Stimulated activated naive CD8-positive, alpha-beta T cell treated with anti-CD3 and anti-CD28 coated beads, Interleukin-15, Interleukin-2, amounts not matched to agents 100 U/mL and 50 U/mL, for 24 hours (primary cell): ENCODE data around the gene ZNF432.
"Not testable (repeated sequence)": the region's sequence is repeated elsewhere in the genome, so short reads cannot be mapped to it uniquely, and the experiment has no call there.

Source experiments
- ATAC-seq: fragments of 150-1000 bp; cut with Tn5 transposase; one replicate; pipeline ENCODE4 v1.10.0; 2021
- DNase-seq: peaks from one replicate; pipeline ENCODE4 v3.0.0; 2021

ZNF432 gene

GRCh38 chr19:52048555-52049501, at the start of gene ZNF432:
TSS of gene ZNF432 (minus strand) at chr19:52048838. CDS start at chr19:52046868, 1,970 bp downstream.
- ATAC-seq: peak; percentile 89
- peak; percentile 81 for DNase-seq

- not testable (repeated sequence) for ATAC-seq, DNase-seq
These were observed 47.8 kb upstream of the ZNF432 start for GRCh38 chr19:52096416-52096815.

- ATAC-seq (peak; percentile 98), DNase-seq (peak; percentile 89)
These were observed 46.8 kb upstream of the ZNF432 start, which contains the start of gene ZNF841 for GRCh38 chr19:52095172-52096014. TSS of gene ZNF841 (minus strand) at chr19:52095765. CDS start at chr19:52084801, 10,964 bp downstream.

GRCh38 chr19:52094526-52095130, 46.0 kb upstream of the ZNF432 start:
- no peak for DNase-seq
- no peak for ATAC-seq

- no peak for DNase-seq
These were observed 37.8 kb upstream of the ZNF432 start for GRCh38 chr19:52086481-52086880.

GRCh38 chr19:52070496-52070895, 21.9 kb upstream of the ZNF432 start:
- no peak for ATAC-seq
- DNase-seq: no peak

More at GRCh38 chr19:52086481-52086880, 37.8 kb upstream of the ZNF432 start:
- no peak for ATAC-seq

- DNase-seq (no peak), ATAC-seq (no peak)
These were observed 21.0 kb upstream of the ZNF432 start for GRCh38 chr19:52069653-52070052.

- ATAC-seq (no peak), DNase-seq (no peak)
These were observed 17.7 kb upstream of the ZNF432 start for GRCh38 chr19:52066258-52066863.

GRCh38 chr19:52065399-52065798, 16.8 kb upstream of the ZNF432 start:
- DNase-seq: no peak

GRCh38 chr19:52056480-52056879, 7.8 kb upstream of the ZNF432 start:
- not testable (repeated sequence) for ATAC-seq, DNase-seq

More at GRCh38 chr19:52065399-52065798, 16.8 kb upstream of the ZNF432 start:
- ATAC-seq: no peak

- not testable (repeated sequence) for DNase-seq, ATAC-seq
These were observed 3.1 kb upstream of the ZNF432 start for GRCh38 chr19:52051736-52052135.

GRCh38 chr19:52039169-52039568, 9.5 kb downstream of the ZNF432 start:
- DNase-seq: no peak
- no peak for ATAC-seq

- ATAC-seq (no peak), DNase-seq (no peak)
These were observed 14.4 kb downstream of the ZNF432 start for GRCh38 chr19:52034051-52034728.

- ATAC-seq: peak; percentile 20
- no peak for DNase-seq
These were observed 19.9 kb downstream of the ZNF432 start for GRCh38 chr19:52028780-52029123.

- peak; percentile 86 for DNase-seq
- ATAC-seq: peak; percentile 96
These were observed 20.4 kb downstream of the ZNF432 start, which contains the start of gene ZNF614 for GRCh38 chr19:52028027-52028779. TSS of gene ZNF614 (minus strand) at chr19:52028379. CDS start at chr19:52025745, 2,634 bp downstream.

GRCh38 chr19:52026255-52026990, 22.2 kb downstream of the ZNF432 start:
- DNase-seq, ATAC-seq: not testable (repeated sequence)

- ATAC-seq, DNase-seq: not testable (repeated sequence)
These were observed 24.2 kb downstream of the ZNF432 start for GRCh38 chr19:52024478-52024877.

- no peak for ATAC-seq
- DNase-seq: no peak
These were observed 26.4 kb downstream of the ZNF432 start for GRCh38 chr19:52022193-52022592.

- no peak for ATAC-seq
- DNase-seq: no peak
These were observed 28.1 kb downstream of the ZNF432 start for GRCh38 chr19:52020506-52020905.
